Lung (tissue), 12 donors: ENCODE measurements around the gene COMMD4. TPM values are rescaled to one million over a fixed set of nuclear protein-coding genes. Genes with fewer than 3 reads are reported as not detected.
"Not testable (repeated sequence)": the region's sequence is repeated elsewhere in the genome, so short reads cannot be mapped to it uniquely, and the experiment has no call there.

Source experiments
- ATAC-seq: fragments of 200-7000 bp; cut with Tn5 transposase; one replicate; pipeline ENCODE4 v1.9.1; 2020; ENCODE audit warnings: moderate number of reproducible peaks; ENCODE audit not compliant: insufficient read depth, low FRiP score
- DNase-seq, 3 donors: peaks; one replicate each; pipeline ENCODE4 v3.0.0-alpha.2; 2013 to 2017
- H3K27ac ChIP-seq, 2 donors: one replicate each; pipeline ENCODE4 v1.5.1; 2013; ENCODE audit warnings: mild to moderate bottlenecking in 2 of 2, moderate library complexity in 2 of 2, control low read depth in 1 of 2, inconsistent platforms in 1 of 2, low read depth in 1 of 2, low read length in 1 of 2
- H3K27me3 ChIP-seq, 3 donors: one replicate each; pipeline ENCODE4 v1.5.1; 2013; ENCODE audit warnings: low read length in 2 of 3; ENCODE audit not compliant: control insufficient read depth in 3 of 3, insufficient read depth in 3 of 3
- H3K36me3 ChIP-seq, 4 donors: one replicate each; pipeline ENCODE4 v1.5.1; 2013; ENCODE audit warnings: low read length in 4 of 4, mild to moderate bottlenecking in 1 of 4, moderate library complexity in 1 of 4; ENCODE audit not compliant: control insufficient read depth in 4 of 4, insufficient read depth in 4 of 4
- H3K4me1 ChIP-seq, 5 donors: one replicate each; pipeline ENCODE4 v1.5.1; 2013; ENCODE audit warnings: low read length in 5 of 5, mild to moderate bottlenecking in 2 of 5, moderate library complexity in 1 of 5; ENCODE audit not compliant: control insufficient read depth in 5 of 5, insufficient read depth in 5 of 5
- H3K4me3 ChIP-seq: one replicate; pipeline ENCODE4 v1.5.1; 2013; ENCODE audit warnings: mild to moderate bottlenecking, control low read depth, moderate library complexity
- H3K9ac ChIP-seq, 2 donors: one replicate each; pipeline ENCODE4 v1.5.1; 2013; ENCODE audit warnings: low read length in 2 of 2, control low read depth in 1 of 2; ENCODE audit not compliant: insufficient read depth in 1 of 2
- H3K9me3 ChIP-seq, 4 donors: one replicate each; pipeline ENCODE4 v1.5.1; 2013; ENCODE audit warnings: low read length in 3 of 4, mild to moderate bottlenecking in 1 of 4, moderate library complexity in 1 of 4; ENCODE audit not compliant: control insufficient read depth in 4 of 4, insufficient read depth in 3 of 4
- CTCF ChIP-seq: IDR thresholded peaks from 2 replicates; pipeline ENCODE4 v1.5.1; 2012; ENCODE audit warnings: mild to moderate bottlenecking; ENCODE audit errors: control extremely low read depth, extremely low read depth
- WGBS, 2 donors: extraction: QIAGEN DNeasy Blood & Tissue Kit; methylation state at CpG; one replicate each; pipeline ENCODE4 v1.1.7; 2013; 5-methylcytosine and 5-hydroxymethylcytosine counted together
- polyA plus RNA-seq, 2 donors: library from polyadenylated mRNA; stranded (reverse); fragments of 200-250 nt; gene quantifications; one replicate each; pipeline ENCODE4 v1.2.1, GENCODE V29; 2013
- total RNA-seq, 2 donors: library from RNA; depleted of rRNA in 1 of 2; stranded (reverse); fragments of >200 nt in 1 of 2; gene quantifications; one replicate each; pipeline ENCODE4 v1.2.1, GENCODE V29; 2014 to 2021
- donor health status: control.
- donor health status: control.
- donor health status: Bipolar disorder and iron deficiency.
- donor health status: healthy.
- donor health status: DM: yes; HTN: yes; CAD: no.

The COMMD4 gene
- total and polyA plus RNA-seq, 4 donors = 36.2 to 135 (median 88.1) TPM

- H3K9ac ChIP-seq = no peak overlapping the region
- no peaks in the 10 kb centered on the region for H3K36me3 ChIP-seq
- no peak for TF ChIP-seq CTCF
- H3K4me3 ChIP-seq = no peak overlapping the region
- no peaks in the 10 kb centered on the region for H3K4me1 ChIP-seq
- no peak overlapping the region for H3K27ac ChIP-seq
- peaks cover 0 to 4% (median 3%) of the 10 kb centered on the region in 3 donors for H3K27me3 ChIP-seq
- no peak for ATAC-seq
- no peak for DNase-seq
- WGBS, 2 donors = 87 to 93% methylated on average over 9 of the region's 9 CpGs
- H3K9me3 ChIP-seq = no peaks in the 10 kb centered on the region
These were observed 33.5 kb upstream of the COMMD4 start for GRCh38 chr15:75302318-75302717.

GRCh38 chr15:75302753-75303152 is 33.1 kb upstream of the COMMD4 start:
- WGBS, 2 donors = 92 to 97% methylated on average over 4 of the region's 4 CpGs
- H3K4me1 ChIP-seq, H3K27me3 ChIP-seq, ATAC-seq, H3K27ac ChIP-seq, H3K9me3 ChIP-seq, H3K36me3 ChIP-seq, H3K9ac ChIP-seq, H3K4me3 ChIP-seq, DNase-seq: not testable (repeated sequence)

GRCh38 chr15:75306188-75306587 is 29.7 kb upstream of the COMMD4 start:
- no peak overlapping the region for H3K9ac ChIP-seq
- no peaks in the 10 kb centered on the region for H3K9me3 ChIP-seq
- H3K36me3 ChIP-seq = no peaks in the 10 kb centered on the region
- DNase-seq (no peak), ATAC-seq (no peak)
- TF ChIP-seq CTCF = no peak
- 65 to 74% methylated on average over 3 of the region's 3 CpGs for WGBS, 2 donors
- H3K27me3 ChIP-seq = peaks cover 0 to 14% (median 5%) of the 10 kb centered on the region in 3 donors
- no peaks in the 10 kb centered on the region for H3K4me1 ChIP-seq
- H3K27ac ChIP-seq = no peak overlapping the region
- H3K4me3 ChIP-seq = no peak overlapping the region

GRCh38 chr15:75307778-75308390 is 28.0 kb upstream of the COMMD4 start:
- Histone ChIP-seq H3K9ac (no peak overlapping the region), H3K4me3 (no peak overlapping the region), H3K4me1 (no peaks in the 10 kb centered on the region), H3K27me3 (peaks cover 0 to 14% (median 5%) of the 10 kb centered on the region in 3 donors), H3K27ac (no peak overlapping the region), H3K36me3 (no peaks in the 10 kb centered on the region), H3K9me3 (no peaks in the 10 kb centered on the region)
- 34 to 37% methylated on average over 15 of the region's 15 CpGs for WGBS, 2 donors
- DNase-seq = peak; percentile 5 to 27 (median 21)
- TF ChIP-seq CTCF = no peak
- ATAC-seq = no peak
